Osteoblast (primary cell): Measurements from ENCODE around the gene C1QL1. TPM values are rescaled to one million over a fixed set of nuclear protein-coding genes. Genes with fewer than 3 reads are reported as not detected.

Source experiments
- DNase-seq: peaks from one replicate; pipeline ENCODE4 v3.0.0; 2011; ENCODE audit warnings: low spot score, mixed read lengths; ENCODE audit not compliant: insufficient read length; ENCODE audit errors: missing footprints
- H2AFZ ChIP-seq: 2 replicates; pipeline ENCODE4 v1.6.0; 2011; ENCODE audit warnings: mild to moderate bottlenecking, low read length
- H3K27ac ChIP-seq: 2 replicates; pipeline ENCODE4 v1.5.1; 2011; ENCODE audit warnings: mild to moderate bottlenecking, low read depth, low read length, moderate library complexity
- H3K27me3 ChIP-seq: 2 replicates; pipeline ENCODE4 v1.6.0; 2012; ENCODE audit warnings: mild to moderate bottlenecking, control low read depth, inconsistent platforms, low read length, moderate library complexity; ENCODE audit not compliant: insufficient read depth
- H3K36me3 ChIP-seq: 2 replicates; pipeline ENCODE4 v1.5.1; 2011; ENCODE audit warnings: mild to moderate bottlenecking, low read length, control low read depth, moderate library complexity; ENCODE audit not compliant: insufficient read depth
- H3K4me1 ChIP-seq: 2 replicates; pipeline ENCODE4 v1.5.1; 2011; ENCODE audit warnings: mild to moderate bottlenecking, low read length, control low read depth, moderate library complexity; ENCODE audit not compliant: insufficient read depth
- H3K4me2 ChIP-seq: 2 replicates; pipeline ENCODE4 v1.6.0; 2011; ENCODE audit warnings: mild to moderate bottlenecking, low read length; ENCODE audit not compliant: insufficient read depth
- H3K4me3 ChIP-seq: fragments of 200-600 bp; sonication (generic); 3 replicates; pipeline ENCODE4 v1.5.1; 2012; ENCODE audit warnings: mild to moderate bottlenecking, low read length, inconsistent platforms; ENCODE audit not compliant: insufficient read depth
- H3K79me2 ChIP-seq: 2 replicates; pipeline ENCODE4 v1.6.0; 2012; ENCODE audit warnings: mild to moderate bottlenecking, low read length, control low read depth, inconsistent platforms; ENCODE audit not compliant: insufficient read depth
- H3K9me3 ChIP-seq: 2 replicates; pipeline ENCODE4 v1.5.1; 2011; ENCODE audit warnings: low read depth, low read length, control low read depth
- H4K20me1 ChIP-seq: 2 replicates; pipeline ENCODE4 v1.6.0; 2012; ENCODE audit warnings: mild to moderate bottlenecking, low read length, control low read depth; ENCODE audit not compliant: insufficient read depth
- small RNA-seq: library from RNA; depleted of rRNA; stranded (forward); fragments of <200 nt; gene quantifications from one replicate; pipeline ENCODE3, GENCODE V24; 2012
- total RNA-seq: library from RNA; depleted of rRNA; stranded (reverse); fragments of >200 nt; gene quantifications from 2 replicates; pipeline ENCODE4 v1.2.3, GENCODE V29; 2012
- TF ChIP-seq, protein P1 (sequence below): IDR thresholded peaks from 2 replicates; pipeline ENCODE4 v1.5.1; 2011; ENCODE audit warnings: mild to moderate bottlenecking, low read depth, low read length, moderate library complexity; ENCODE audit errors: extremely low read depth

The C1QL1 gene
- total RNA-seq, 1 donor: under 0.01 TPM

DNA sequence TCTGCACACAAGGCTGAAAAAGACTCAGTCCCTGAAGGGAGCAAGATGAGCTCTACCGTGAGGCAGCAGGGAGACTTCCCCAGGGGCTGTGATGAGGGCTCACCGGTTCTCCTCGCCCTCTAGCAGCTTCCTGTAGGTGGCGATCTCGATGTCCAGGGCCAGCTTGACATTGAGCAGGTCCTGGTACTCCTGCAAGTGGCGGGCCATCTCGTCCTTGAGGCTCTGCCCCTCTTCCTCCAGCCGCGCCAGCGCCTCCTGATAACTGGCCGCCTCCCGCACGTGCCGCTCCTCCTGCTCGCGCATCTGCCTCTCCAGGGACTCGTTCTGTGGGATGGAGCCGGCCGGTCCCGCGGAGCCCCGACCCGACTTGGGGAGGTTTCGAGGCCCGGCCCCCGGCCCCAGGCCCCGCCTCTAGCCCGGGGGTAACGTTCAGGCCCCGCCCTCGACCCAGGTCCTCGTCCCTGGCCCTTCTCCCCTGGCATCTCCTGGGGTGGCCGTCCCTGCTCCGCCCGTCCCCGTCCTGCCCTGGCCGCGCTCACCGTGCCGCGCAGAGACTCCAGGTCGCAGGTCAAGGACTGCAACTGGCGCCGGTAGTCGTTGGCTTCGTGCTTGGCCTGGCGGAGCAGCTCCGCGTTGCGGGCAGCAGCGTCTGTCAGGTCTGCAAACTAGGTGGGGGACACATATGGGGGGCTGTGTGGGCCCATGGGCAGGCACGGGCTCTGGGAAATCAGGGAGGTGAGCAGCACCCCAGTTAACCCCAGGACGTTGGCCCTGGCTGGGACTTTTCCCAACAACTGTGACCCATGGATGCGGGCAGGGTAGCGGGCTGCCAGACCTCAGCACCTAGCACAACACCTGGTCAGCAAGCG lies 56.7 kb downstream of the C1QL1 start:
- Histone ChIP-seq H3K27ac (no peak overlapping the region), H3K27me3 (peaks cover 3% of the 10 kb centered on the region), H2AFZ (no peak overlapping the region), H3K79me2 (no peaks in the 10 kb centered on the region), H3K4me3 (no peak overlapping the region), H3K9me3 (no peaks in the 10 kb centered on the region), H3K4me2 (peak overlapping the region; percentile 13), H3K36me3 (no peaks in the 10 kb centered on the region), H4K20me1 (no peaks in the 10 kb centered on the region), H3K4me1 (peaks cover 35% of the 10 kb centered on the region)
- DNase-seq: peak; percentile 84
- TF ChIP-seq, protein P1, sequence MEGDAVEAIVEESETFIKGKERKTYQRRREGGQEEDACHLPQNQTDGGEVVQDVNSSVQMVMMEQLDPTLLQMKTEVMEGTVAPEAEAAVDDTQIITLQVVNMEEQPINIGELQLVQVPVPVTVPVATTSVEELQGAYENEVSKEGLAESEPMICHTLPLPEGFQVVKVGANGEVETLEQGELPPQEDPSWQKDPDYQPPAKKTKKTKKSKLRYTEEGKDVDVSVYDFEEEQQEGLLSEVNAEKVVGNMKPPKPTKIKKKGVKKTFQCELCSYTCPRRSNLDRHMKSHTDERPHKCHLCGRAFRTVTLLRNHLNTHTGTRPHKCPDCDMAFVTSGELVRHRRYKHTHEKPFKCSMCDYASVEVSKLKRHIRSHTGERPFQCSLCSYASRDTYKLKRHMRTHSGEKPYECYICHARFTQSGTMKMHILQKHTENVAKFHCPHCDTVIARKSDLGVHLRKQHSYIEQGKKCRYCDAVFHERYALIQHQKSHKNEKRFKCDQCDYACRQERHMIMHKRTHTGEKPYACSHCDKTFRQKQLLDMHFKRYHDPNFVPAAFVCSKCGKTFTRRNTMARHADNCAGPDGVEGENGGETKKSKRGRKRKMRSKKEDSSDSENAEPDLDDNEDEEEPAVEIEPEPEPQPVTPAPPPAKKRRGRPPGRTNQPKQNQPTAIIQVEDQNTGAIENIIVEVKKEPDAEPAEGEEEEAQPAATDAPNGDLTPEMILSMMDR: peak; percentile 42

DNA sequence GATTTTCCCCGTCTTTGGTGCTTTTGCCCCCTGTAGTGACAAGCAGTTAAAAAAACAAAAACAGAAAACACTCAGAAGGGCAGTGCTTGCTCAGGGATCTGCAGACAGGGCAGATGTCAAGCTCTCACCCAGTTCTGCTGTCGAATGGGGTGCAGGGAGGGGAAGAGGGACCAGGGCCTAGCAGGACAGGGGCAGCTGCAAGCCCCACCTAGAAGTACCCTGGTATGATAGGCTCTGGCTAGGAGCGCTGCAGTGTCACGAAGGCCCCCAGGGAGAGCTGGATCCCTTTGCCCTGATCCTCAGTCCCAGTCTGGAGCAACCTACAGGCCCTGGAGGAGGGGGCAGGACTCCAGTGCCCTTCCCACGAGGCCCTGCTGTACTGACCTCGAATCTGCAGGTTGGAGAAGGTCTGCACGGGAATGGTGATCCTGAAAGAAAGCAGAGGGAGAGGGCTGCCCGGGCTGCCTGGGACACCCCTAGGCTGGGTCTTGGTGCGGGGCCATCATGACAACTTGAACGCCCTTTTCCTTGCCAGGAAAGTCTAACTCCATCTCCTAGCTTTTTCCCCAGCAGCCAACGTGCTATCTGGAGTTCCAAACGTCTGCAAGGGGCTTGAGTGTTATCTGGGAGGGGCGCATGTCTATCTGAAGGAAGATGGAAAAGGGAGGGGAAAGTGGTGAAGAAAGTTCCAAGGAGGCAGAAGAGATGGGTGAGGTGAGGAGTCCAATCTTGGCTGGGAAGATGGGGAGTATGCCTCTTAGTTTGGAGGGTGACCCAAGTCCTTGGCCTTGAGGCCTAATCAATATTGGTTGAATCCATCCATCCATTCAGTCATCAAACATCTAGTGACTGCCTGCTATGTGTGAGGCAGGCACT lies 57.6 kb downstream of the C1QL1 start:
- no peaks in the 10 kb centered on the region for H3K79me2 ChIP-seq
- TF ChIP-seq, protein P1: no peak
- H3K27ac ChIP-seq: peak overlapping the region; percentile 92
- peak overlapping the region; percentile 57 for H3K4me3 ChIP-seq
- H3K36me3 ChIP-seq: no peaks in the 10 kb centered on the region
- no peaks in the 10 kb centered on the region for H3K9me3 ChIP-seq
- peaks cover 44% of the 10 kb centered on the region for H3K4me1 ChIP-seq
- H4K20me1 ChIP-seq: no peaks in the 10 kb centered on the region
- DNase-seq: peak; percentile 59
- H3K4me2 ChIP-seq: peak overlapping the region; percentile 81
- H3K27me3 ChIP-seq: peaks cover 3% of the 10 kb centered on the region
- H2AFZ ChIP-seq: peak overlapping the region; percentile 88

Small RNAs within 50 kb of the gene (small RNA-seq; reads per million reads assigned to genes)
- not detected for gene AC015936.2
- 1.3 reads per million, percentile 42 among the genes with 10 or more reads in this experiment for gene MIR6783

Other genes starting within 250 kb of the C1QL1 start
- gene ADAM11, start 209.3 kb downstream of the C1QL1 start, total RNA-seq: 0.36 and 0.59 TPM in 2 replicates
- 10.3 and 10.5 TPM in 2 replicates for gene GJC1, start 138.0 kb downstream of the C1QL1 start, total RNA-seq
- gene HIGD1B, start 120.4 kb downstream of the C1QL1 start, total RNA-seq: not detected in 2 replicates
- gene EFTUD2, start 68.9 kb downstream of the C1QL1 start, total RNA-seq: 72.7 and 81.0 TPM in 2 replicates
- gene GFAP, start 52.8 kb downstream of the C1QL1 start, total RNA-seq: under 0.01 TPM in 2 replicates
- gene KIF18B, start 20.5 kb downstream of the C1QL1 start, total RNA-seq: 0.72 and 1.2 TPM in 2 replicates
- gene DCAKD, start 83.3 kb upstream of the C1QL1 start, total RNA-seq: 34.5 and 39.1 TPM in 2 replicates
- gene NMT1, start 93.0 kb upstream of the C1QL1 start, total RNA-seq: 51.8 and 66.6 TPM in 2 replicates
- gene PLCD3, start 164.2 kb upstream of the C1QL1 start, total RNA-seq: 31.5 and 47.7 TPM in 2 replicates
- gene ACBD4, start 167.4 kb upstream of the C1QL1 start, total RNA-seq: 4.7 and 6.2 TPM in 2 replicates
- gene HEXIM1, start 180.2 kb upstream of the C1QL1 start, total RNA-seq: 10.9 and 12.1 TPM in 2 replicates
- gene HEXIM2, start 193.6 kb upstream of the C1QL1 start, total RNA-seq: 10.0 and 10.9 TPM in 2 replicates